ENCODE data around the gene RNF113B. TPM values are rescaled to one million over a fixed set of nuclear protein-coding genes. Genes with fewer than 3 reads are reported as not detected.

RNF113B gene
- total and polyA plus RNA-seq, 2 of the 13 experiments (the other 11 are each of a cell fraction or from before 2014, with no cell fraction given): not detected

DNA sequence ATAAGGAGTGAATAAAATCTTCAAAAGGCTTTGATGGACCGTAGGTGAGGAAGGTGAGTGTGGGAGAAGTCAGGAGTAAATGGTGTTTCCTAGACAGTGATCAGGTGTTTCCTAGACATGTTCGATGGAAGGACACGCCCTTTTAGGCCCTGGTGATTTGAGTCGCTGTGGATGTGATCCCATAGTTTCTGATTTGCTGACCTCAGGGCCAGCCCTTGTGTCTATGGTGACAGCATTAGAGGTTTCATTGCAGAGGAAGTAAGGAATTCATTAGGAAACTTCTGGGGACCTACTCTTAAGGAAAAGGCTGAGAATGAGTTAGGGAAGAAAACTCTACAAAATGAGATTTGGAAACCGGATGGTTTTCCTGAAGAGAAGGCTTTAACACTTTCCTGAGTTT is 31.5 kb upstream of the RNF113B start (continued):
- TF ChIP-seq, protein P1, sequence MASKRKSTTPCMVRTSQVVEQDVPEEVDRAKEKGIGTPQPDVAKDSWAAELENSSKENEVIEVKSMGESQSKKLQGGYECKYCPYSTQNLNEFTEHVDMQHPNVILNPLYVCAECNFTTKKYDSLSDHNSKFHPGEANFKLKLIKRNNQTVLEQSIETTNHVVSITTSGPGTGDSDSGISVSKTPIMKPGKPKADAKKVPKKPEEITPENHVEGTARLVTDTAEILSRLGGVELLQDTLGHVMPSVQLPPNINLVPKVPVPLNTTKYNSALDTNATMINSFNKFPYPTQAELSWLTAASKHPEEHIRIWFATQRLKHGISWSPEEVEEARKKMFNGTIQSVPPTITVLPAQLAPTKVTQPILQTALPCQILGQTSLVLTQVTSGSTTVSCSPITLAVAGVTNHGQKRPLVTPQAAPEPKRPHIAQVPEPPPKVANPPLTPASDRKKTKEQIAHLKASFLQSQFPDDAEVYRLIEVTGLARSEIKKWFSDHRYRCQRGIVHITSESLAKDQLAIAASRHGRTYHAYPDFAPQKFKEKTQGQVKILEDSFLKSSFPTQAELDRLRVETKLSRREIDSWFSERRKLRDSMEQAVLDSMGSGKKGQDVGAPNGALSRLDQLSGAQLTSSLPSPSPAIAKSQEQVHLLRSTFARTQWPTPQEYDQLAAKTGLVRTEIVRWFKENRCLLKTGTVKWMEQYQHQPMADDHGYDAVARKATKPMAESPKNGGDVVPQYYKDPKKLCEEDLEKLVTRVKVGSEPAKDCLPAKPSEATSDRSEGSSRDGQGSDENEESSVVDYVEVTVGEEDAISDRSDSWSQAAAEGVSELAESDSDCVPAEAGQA (IDR thresholded peaks at IDR 0.05; ENCODE audit: low read depth): no peak
- TF ChIP-seq, protein P1 (CRISPR knock-in tag; IDR thresholded peaks at IDR 0.05; ENCODE audit: borderline replicate concordance): no peak
- TF ChIP-seq PRPF4 (IDR thresholded peaks at IDR 0.05; ENCODE audit: low read depth, low read length, poor library complexity, severe bottlenecking) (no peak), ZFX (CRISPR knock-in tag; IDR thresholded peaks at IDR 0.05; ENCODE audit: low read depth) (no peak), ZNF224 (CRISPR knock-in tag; IDR thresholded peaks at IDR 0.05) (no peak), ZNF234 (CRISPR knock-in tag; conservative IDR thresholded peaks at IDR 0.05) (no peak), RORA (CRISPR knock-in tag; IDR thresholded peaks at IDR 0.05) (no peak), NR1H2 (CRISPR knock-in tag; IDR thresholded peaks at IDR 0.05; ENCODE audit: borderline replicate concordance, low read depth) (no peak), ZNF562 (CRISPR knock-in tag; IDR thresholded peaks at IDR 0.05; ENCODE audit: borderline replicate concordance) (no peak), SPEN (CRISPR knock-in tag; IDR thresholded peaks at IDR 0.05; ENCODE audit: low read depth) (no peak), ESRRA (CRISPR knock-in tag; IDR thresholded peaks at IDR 0.05; ENCODE audit: low read depth) (no peak), ZFP90 (CRISPR knock-in tag; IDR thresholded peaks at IDR 0.05; ENCODE audit: borderline replicate concordance) (no peak)
- TF ChIP-seq, protein P2, sequence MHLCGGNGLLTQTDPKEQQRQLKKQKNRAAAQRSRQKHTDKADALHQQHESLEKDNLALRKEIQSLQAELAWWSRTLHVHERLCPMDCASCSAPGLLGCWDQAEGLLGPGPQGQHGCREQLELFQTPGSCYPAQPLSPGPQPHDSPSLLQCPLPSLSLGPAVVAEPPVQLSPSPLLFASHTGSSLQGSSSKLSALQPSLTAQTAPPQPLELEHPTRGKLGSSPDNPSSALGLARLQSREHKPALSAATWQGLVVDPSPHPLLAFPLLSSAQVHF (CRISPR knock-in tag; IDR thresholded peaks at IDR 0.05): no peak
